Measurements from ENCODE around the gene CACNG4. TPM values are rescaled to one million over a fixed set of nuclear protein-coding genes. Genes with fewer than 3 reads are reported as not detected.

Gene CACNG4
- total RNA-seq, 2 experiments from 2014 or later = not detected

DNA sequence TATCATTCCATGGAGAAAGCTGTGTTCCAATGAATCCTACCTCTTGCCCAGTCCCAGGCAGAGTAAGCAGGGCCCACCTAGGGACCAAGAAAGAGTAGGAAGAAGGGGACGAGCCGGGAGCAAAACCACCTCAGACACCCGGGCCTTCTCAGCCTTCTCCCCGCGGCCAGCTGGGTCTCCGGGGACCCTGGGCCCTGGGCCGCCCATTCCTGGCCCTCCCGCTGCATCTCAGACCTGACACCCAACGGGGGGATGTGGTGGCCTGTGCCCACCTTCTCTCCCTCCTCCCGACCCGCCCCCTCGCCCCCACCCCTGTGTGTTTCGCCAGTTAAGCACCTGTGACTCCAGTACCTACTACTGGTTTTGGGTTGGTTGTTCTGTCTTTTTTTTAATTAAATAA, 68.5 kb downstream of the CACNG4 start:
- H3K4me1 ChIP-seq (ENCODE audit: insufficient read depth, low read length) = no peaks in the 10 kb centered on the region
- Mint-ChIP-seq H3K4me1 (ENCODE audit: low read depth) (no peaks in the 10 kb centered on the region), H3K36me3 (ENCODE audit: low read depth) (no peaks in the 10 kb centered on the region), H3K4me3 (no peak overlapping the region), H3K9me3 (no peaks in the 10 kb centered on the region), H3K27me3 (peaks cover 5% of the 10 kb centered on the region), H3K27ac (no peak overlapping the region)
- no peak overlapping the region for H3K4me3 ChIP-seq (ENCODE audit: low read length)
- TF ChIP-seq, protein P1, sequence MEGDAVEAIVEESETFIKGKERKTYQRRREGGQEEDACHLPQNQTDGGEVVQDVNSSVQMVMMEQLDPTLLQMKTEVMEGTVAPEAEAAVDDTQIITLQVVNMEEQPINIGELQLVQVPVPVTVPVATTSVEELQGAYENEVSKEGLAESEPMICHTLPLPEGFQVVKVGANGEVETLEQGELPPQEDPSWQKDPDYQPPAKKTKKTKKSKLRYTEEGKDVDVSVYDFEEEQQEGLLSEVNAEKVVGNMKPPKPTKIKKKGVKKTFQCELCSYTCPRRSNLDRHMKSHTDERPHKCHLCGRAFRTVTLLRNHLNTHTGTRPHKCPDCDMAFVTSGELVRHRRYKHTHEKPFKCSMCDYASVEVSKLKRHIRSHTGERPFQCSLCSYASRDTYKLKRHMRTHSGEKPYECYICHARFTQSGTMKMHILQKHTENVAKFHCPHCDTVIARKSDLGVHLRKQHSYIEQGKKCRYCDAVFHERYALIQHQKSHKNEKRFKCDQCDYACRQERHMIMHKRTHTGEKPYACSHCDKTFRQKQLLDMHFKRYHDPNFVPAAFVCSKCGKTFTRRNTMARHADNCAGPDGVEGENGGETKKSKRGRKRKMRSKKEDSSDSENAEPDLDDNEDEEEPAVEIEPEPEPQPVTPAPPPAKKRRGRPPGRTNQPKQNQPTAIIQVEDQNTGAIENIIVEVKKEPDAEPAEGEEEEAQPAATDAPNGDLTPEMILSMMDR (IDR thresholded peaks at IDR 0.05) = no peak
- ChIA-PET CTCF (no interaction called here), POLR2A (no interaction called here)
- no peak overlapping the region for H3K27ac ChIP-seq (ENCODE audit: low read depth in 1 of 2, low read length in 2 of 2)
- no peak for DNase-seq
- intact Hi-C loops (cut with DNase I, micrococcal nuclease) = no loop called here
- no peaks in the 10 kb centered on the region for H3K27me3 ChIP-seq (ENCODE audit: control insufficient read depth in 1 of 2, insufficient read depth in 2 of 2, low read length in 2 of 2)
- no peaks in the 10 kb centered on the region for H3K9me3 ChIP-seq (ENCODE audit: control insufficient read depth in 1 of 2, insufficient read depth in 1 of 2, low read length in 2 of 2)
- ATAC-seq (ENCODE audit: poor library complexity) = no peak
- no peaks in the 10 kb centered on the region for H3K36me3 ChIP-seq (ENCODE audit: insufficient read depth, low read length)

DNA sequence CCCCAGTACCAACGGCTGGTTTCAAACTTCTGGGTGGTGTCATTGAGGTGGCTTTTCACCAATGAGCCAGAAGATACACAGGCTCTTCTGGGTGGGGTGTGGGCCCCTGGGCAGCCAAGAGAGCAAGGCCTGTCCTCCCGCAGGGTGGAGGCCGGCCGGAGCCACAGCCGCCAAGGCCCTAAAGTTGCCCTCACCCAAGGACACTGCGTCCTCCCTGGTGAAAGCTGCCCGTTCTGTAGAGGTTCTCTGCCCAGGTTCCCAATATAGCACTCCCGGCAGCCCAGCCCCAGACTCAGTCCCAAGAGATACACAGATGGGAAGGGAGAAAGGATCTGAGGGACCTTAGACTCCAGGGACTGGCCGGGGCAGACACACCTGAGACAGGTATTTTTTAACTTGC, 69.1 kb downstream of the CACNG4 start:
- H3K27me3 Mint-ChIP-seq = peaks cover 5% of the 10 kb centered on the region
- TF ChIP-seq, protein P1 (IDR thresholded peaks at IDR 0.05) = no peak
- no peaks in the 10 kb centered on the region for H3K9me3 ChIP-seq (ENCODE audit: control insufficient read depth in 1 of 2, insufficient read depth in 1 of 2, low read length in 2 of 2)
- ChIA-PET CTCF (no interaction called here), POLR2A (no interaction called here)
- no peaks in the 10 kb centered on the region for H3K27me3 ChIP-seq (ENCODE audit: control insufficient read depth in 1 of 2, insufficient read depth in 2 of 2, low read length in 2 of 2)
- no peak overlapping the region for H3K4me3 ChIP-seq (ENCODE audit: low read length)
- H3K9me3 Mint-ChIP-seq = no peaks in the 10 kb centered on the region
- no peaks in the 10 kb centered on the region for H3K4me1 ChIP-seq (ENCODE audit: insufficient read depth, low read length)
- H3K27ac Mint-ChIP-seq = no peak overlapping the region
- H3K36me3 ChIP-seq (ENCODE audit: insufficient read depth, low read length) = no peaks in the 10 kb centered on the region
- no peaks in the 10 kb centered on the region for H3K36me3 Mint-ChIP-seq (ENCODE audit: low read depth)
- intact Hi-C loops (cut with DNase I, micrococcal nuclease) = no loop called here
- H3K4me3 Mint-ChIP-seq = no peak overlapping the region
- no peak for DNase-seq
- H3K27ac ChIP-seq (ENCODE audit: low read depth in 1 of 2, low read length in 2 of 2) = no peak overlapping the region
- no peak for ATAC-seq (ENCODE audit: poor library complexity)
- H3K4me1 Mint-ChIP-seq (ENCODE audit: low read depth) = no peaks in the 10 kb centered on the region

DNA sequence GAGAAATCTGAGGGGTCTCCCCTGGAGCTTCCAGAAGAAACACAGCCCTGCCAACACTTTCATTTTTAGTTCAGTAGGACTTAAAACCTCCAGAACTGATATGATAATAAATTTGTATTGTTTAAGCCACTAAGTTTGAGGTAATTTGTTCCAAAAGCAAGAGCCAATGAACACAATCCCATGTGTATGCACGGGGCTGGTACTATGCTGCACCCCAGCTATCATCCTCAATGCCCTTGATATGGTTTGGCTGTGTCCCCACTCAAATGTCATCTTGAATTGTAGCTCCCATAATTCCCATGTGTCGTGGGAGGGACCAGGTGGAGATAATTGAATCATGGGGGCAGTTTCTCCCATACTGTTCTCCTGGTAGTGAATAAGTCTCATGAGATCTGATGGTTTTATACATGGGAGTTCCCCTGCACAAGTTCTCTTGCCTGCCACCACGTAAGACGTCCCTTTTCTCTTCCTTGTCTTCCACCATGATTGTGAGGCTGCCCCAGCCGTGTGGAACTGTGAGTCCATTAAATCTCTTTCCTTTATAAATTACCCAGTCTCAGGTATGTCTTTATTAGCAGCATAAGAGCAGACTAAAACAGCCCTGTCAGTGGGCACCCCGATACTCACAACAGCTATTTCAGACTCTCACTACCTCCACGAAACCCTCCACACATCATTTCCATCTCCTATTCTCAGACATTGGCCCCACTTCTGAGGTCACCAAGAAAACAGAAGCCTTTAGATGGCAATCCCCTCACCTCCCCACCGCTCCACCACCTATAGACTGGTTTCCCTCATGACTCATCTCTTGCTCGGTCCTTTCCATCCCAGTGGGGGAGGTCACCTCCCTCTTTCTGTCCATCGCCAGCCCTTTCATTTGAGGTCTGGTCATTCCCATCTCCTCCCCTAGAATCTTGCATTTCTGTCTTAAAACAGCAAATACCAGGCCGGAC, 70.9 kb downstream of the CACNG4 start:
- no peak overlapping the region for H3K27ac Mint-ChIP-seq
- no peaks in the 10 kb centered on the region for H3K36me3 ChIP-seq (ENCODE audit: insufficient read depth, low read length)
- H3K36me3 Mint-ChIP-seq (ENCODE audit: low read depth) = no peaks in the 10 kb centered on the region
- H3K27me3 Mint-ChIP-seq = peaks cover 5% of the 10 kb centered on the region
- ChIA-PET POLR2A (no interaction called here), CTCF (interaction anchor here (0.7 kb wide), 1 partner anchor 629 kb away, joined by 3 read pairs; no protein-coding TSS in a partner anchor)
- H3K9me3 Mint-ChIP-seq = no peaks in the 10 kb centered on the region
- DNase-seq (no peak), ATAC-seq (ENCODE audit: poor library complexity) (no peak)
- no peaks in the 10 kb centered on the region for H3K4me1 ChIP-seq (ENCODE audit: insufficient read depth, low read length)
- no peaks in the 10 kb centered on the region for H3K9me3 ChIP-seq (ENCODE audit: control insufficient read depth in 1 of 2, insufficient read depth in 1 of 2, low read length in 2 of 2)
- no peak overlapping the region for H3K4me3 Mint-ChIP-seq
- no peak overlapping the region for H3K27ac ChIP-seq (ENCODE audit: low read depth in 1 of 2, low read length in 2 of 2)
- H3K4me3 ChIP-seq (ENCODE audit: low read length) = no peak overlapping the region
- intact Hi-C loops (cut with DNase I, micrococcal nuclease) = no loop called here
- no peaks in the 10 kb centered on the region for H3K27me3 ChIP-seq (ENCODE audit: control insufficient read depth in 1 of 2, insufficient read depth in 2 of 2, low read length in 2 of 2)
- TF ChIP-seq, protein P1 (IDR thresholded peaks at IDR 0.05) = no peak
- H3K4me1 Mint-ChIP-seq (ENCODE audit: low read depth) = no peaks in the 10 kb centered on the region
